HG03039 (cell line): ENCODE data around the gene SPATA20.

Experiments
- ATAC-seq: cut with Tn5 transposase; IDR thresholded peaks from one replicate; pipeline ENCODE4 v1.9.1; 2021; ENCODE audit warnings: mild to moderate bottlenecking, moderate library complexity; ENCODE audit not compliant: unreplicated experiment

SPATA20 gene

DNA sequence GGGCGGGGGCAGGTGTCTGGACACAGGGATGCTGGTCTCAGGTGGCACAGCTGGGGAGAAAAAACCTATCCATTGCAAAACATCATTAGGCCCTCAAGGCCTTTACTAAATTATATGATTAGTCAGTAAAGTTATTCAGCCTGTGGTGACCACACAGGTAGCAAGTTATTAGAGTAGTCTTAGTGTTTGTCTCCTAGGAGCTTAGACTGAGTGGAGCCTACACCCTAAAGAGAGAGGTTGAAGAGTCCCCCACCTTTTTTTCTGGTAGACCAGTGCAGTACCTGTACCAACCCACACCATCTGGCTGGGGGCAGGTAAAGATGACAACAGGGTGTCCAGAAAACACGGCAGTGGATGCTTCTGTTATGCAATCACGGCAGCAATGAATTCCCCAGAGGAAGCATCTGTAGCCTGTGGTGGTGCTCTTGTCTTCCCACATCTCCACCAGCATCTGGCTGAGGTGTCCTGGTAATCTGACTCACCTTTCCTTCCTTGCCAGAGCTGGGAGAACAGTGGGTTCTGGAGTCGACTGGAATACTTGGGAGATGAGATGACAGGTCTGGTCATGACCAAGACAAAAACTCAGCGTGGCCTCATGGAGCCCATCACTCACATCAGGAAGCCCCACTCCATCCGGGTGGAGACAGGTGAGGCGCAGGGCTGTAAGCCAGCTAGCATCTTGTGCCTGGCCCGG is 27.7 kb upstream of the SPATA20 start:
- ATAC-seq, result no peak

DNA sequence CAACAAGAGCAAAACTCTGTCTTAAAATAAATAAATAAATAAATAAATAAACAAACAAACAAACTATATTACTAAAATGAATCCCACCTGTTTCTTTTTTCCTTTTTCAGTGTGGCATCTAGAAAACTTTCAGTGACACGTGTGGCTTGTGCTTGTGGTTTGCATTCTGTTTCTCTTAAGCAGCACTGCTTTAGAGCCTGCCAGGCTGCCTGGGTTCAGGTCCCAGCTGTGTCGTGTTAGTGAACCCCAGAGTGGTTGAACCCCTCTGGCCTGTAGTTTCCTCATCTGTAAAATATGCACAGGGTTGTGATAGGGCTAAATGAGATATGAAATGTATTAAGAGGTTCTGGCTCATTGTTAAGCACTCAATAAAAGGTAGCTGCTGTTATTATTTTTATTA is 26.5 kb upstream of the SPATA20 start:
- no peak for ATAC-seq

DNA sequence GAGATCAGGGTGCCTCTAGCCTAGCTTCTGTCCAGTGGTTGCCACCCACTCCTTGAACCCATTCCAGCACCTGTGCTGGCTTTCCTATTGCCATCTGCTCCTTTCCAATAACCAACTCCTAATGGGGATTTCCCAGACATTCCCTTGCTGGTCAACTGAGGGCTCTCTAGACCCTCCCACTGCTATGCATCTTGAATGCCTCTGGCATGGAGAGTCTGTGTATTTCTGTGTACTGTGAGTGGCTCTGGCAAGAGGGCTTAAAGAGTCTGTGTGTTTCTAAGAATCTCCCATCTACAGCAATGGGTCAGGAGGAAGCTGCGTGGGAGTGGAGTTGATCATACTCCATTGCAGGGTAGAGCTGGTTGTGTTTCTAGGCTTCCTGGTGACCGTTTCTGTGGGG is 25.5 kb upstream of the SPATA20 start:
- no peak for ATAC-seq

DNA sequence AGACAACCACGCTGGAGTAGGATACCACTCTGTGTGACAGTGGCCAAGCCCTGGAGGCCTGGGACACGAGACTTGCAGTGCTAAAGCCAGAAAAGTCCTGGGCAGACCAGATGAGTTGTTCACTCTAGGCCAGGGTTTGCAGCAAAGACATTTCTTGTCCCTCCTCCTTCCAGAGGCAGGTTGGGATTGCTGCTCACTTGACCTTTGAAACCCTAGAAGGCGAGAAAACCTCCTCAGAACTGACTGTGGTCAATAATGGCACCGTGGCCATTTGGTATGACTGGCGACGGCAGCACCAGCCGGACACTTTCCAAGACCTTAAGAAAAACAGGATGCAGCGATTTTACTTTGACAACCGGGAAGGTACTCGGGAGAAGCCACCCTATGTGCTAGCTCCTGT is 24.2 kb upstream of the SPATA20 start:
- no peak for ATAC-seq

DNA sequence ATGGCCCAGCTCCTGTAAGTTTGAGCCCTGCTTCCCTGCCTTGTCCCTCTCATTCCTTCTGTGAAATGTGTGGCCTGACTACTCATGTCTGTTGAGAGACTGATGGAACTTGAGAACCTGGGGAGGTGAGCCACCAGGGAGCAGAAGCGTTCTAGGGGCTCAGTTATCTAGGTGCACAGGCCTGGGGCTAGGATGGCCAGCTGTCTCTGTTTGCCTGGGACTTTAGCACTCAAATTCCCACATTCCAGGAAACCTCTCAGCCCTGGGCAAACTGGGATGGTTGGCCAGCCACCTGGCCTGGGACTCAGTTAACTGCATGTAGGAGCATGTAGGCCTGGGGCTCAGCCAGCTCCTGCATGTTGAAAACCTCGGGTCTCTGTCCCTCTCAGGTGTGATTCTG is 23.8 kb upstream of the SPATA20 start:
- ATAC-seq, result no peak

DNA sequence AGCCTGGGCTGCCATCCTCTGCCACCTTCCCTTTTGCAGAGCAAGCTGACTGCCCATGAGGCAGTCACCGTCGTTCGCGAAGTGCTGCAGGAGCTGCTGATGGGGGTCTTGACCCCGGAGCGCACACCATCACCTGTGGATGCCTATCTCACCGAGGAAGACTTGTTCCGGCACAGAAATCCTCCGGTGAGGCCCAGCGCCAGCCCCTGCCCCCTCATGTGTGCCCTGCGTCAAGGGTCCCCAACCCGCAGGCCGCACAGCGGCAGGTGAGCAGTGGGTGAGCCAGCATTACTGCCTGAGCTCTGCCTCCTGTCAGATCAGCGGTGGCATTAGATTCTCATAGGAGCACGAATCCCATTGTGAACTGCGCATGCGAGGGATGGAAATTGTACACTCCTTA is 22.1 kb upstream of the SPATA20 start:
- ATAC-seq, result no peak

DNA sequence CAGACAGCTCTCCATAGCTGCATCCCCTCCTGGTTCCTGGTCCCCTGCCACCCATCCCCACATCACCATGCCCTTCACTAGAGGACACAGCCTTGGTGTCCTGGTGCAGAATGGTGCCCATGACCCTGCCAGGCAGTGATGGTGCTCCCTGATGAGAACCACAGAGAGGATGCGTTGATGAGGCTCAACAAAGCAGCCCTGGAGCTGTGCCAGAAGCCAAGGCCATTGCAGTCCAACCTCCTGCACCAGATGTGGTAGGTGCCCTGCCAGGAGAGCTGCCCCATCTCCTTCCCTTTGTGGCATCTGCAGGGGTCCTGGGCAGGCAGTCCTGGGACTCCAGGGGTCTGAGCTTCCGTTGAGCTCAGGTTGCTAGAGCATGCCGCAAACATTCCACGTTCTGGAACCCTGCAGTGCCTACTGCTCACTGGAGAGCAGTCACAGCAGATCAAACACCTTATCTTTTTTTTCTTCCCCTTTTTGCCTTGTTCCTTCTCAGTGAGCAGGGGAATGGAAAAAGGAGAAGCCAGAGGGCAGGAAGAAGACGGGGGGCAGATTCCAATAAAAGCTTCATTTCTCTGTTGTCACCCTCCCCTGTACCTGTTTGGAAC is 19.7 kb upstream of the SPATA20 start:
- ATAC-seq, result no peak

DNA sequence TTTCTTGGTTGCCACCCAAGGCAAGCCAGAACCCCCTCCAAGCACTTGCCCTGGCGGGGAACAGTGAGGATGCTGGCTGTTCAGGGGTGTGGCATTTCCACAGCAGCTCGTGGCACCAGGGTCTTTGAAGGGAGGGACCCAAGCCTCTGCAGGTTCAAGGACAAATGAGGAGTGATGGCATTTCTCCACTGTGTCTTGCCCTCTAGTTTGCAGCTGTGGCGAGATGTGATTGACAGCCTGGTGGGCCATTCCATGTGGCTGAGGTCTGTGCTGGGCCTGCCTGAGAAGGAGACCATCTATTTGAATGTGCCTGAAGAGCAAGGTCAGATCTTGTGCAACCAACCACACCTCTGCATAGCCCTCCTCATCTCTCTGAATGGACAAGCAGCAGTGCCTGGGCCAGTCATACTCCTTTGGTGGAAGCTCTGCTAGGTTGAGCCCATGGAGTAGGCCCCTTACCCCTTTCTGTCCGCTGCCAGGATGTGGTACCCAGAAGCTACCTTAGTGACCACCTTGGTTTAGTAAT is 19.0 kb upstream of the SPATA20 start:
- ATAC-seq, result no peak

DNA sequence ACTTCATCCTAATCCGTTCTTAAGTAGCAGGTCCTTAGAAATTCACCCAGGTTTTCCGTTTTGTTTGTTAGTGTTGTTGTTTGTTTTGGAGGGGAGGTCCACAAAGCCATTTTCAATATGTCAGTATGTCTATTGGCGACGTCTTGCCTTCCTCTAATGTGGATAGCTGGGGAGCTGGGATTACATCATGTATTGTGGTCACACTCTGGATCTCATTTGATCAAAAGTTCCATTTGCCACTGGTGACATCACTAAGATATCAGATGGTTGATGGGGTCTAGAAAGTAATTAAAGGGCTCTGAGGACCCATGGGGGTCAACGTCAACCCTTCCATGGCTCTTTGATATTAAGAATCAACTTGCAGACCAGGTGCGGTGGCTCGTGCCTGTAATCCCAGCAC is 17.1 kb upstream of the SPATA20 start:
- no peak for ATAC-seq

DNA sequence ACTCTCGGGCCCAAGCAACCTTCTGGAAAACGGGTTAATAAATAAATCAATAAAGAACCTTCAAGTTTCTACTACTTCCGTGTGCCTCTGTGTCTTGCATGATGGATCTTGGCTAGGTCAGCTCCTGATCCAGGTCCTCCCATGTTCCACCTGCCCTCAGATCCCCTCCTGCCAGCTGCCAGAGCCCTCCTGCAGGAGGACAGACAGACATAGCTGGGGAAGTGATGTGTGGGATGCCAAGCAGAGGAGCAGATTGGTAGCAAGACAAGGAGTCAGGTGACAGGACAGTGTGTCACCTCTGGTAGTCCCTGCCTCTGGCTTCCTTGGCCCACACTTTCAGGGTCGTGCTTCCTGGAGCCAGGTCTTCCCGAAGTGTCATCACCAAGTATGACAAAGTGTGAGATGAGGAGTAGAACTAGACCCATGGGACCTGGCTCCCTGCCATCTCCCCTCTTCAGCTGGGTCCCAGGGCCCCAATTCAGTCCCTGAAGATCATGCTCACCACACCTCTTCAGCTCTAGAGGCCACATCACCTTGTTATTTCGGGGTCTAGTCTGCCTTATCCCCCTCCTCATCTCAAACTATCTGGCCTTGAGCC is 15.4 kb upstream of the SPATA20 start:
- ATAC-seq, result no peak

DNA sequence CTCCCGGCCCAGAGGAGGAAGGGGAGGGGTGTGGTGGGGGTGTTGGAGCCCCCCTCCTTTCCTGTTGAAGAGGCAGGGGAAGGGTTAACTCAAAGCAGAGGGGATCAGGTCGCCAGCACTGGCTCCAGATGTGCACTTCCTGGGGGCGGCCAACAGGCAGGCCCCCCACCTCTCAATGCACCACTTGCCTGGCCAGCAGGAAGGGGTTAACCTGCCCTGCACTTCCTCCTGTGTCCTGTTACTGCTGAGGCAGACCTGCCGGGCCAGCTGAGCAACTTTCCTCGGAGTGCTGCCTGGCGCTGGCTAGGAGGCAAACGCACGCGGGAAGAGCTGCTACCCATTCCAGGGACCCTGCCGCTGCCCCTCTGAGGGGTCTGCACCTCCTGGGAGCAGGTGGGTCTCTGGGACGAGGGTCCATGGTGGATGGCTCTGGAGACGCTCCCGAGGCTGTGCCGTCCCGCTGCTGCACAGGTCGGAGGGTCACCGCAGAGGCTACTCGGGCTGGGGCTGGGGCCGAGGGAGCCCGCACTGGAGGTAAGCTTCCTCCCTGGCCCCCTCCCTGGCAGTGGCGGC is 14.4 kb upstream of the SPATA20 start, which contains the start of gene EPN3:
TSS of gene EPN3 (plus strand) at position 284 of the 573 bp plus-strand sequence. CDS start 3,822 bp downstream, outside the sequence.
- no peak for ATAC-seq

DNA sequence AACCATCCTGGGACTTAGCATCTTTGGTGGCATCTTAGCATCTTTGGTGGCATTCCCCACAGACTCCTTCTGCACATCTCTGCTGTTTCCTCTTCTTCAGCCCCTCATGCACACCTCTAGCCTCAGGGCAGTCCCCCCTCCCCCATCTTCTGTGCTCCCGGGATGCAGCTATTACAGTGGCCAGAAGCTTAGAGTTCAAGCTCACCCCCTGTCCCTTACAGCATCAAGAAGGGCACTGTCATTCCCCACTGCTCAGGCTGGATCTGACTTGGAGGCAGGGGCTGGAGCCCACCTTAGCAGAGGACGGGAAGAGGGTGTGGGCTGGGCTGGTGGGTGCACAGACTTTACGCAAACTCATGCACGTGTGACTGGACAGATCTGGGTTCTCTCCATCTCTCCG is 13.8 kb upstream of the SPATA20 start:
- no peak for ATAC-seq

DNA sequence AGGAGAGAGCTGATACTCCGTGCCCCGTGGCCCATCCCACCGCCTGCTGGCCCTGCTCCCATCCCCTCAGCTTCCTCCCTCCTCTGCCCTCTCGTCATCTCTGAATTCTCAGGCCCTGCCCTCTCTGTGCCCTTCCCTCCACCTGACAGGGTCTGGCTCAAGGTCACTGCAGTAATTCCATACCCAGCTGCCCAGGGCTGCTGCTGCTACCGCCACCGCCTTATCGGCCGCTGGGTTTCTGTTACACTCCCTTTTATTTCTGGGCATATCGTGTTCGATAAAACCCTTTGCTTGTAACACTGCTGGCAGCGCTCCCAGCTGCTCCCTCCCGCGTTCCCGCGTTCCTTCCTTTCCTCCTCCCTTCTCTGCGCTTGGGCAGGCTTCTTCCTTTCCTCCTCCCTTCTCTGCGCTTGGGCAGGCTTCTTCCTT is 13.2 kb upstream of the SPATA20 start:
- ATAC-seq, result no peak

DNA sequence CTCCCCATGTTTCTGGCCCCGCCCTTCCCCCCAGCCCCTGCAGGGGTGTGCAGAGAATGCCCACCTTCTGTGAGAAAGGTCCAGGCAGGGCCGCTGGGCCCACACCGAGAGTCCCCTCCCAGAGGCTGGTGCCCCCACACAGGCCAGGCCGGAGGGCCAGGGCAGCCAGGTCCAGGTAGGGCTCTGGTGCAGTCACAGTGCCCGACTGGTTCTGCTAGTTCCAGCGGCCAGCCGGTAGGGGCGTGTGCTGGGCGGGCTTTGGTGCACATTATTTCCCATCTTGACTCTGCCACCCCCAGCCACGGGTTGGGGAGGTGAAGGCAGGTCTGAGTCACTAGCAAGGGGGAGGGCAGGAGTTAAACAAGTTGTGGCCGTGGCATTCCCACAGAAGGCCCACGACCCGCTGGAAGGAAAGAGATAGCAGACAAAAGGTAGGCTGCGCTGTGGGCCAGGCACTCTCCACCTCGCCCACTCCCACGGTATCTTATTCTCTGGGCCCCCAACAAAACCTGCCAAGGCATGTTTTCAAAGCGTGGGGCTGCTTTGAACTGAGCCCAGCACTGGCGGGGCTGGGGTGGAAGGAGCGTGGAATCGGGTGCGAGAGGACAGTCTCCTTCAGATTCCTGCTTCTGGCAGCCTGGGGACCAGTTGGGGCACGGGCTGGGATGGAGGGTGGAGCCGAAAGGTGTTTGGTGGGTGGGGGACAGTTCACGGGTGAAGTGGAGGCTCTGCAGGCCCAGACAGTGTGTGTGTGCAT is 12.6 kb upstream of the SPATA20 start:
- ATAC-seq, result no peak

DNA sequence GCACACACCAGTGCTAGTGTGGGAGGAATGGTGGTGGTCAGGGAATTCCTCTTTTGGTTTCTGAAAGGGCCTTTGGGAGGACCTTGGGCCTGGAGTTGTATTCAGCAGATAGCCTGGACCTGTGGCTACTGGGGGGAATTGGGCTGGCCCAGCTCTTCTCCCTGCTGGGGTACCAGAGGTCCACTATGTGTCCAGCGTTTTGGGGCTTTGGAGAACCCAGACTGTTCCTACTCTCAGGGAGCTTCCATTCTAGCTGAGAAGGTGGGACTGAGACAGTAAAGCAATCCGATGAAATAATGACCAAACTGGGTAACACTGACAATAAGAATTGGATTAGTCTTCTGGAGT is 12.0 kb upstream of the SPATA20 start:
- no peak for ATAC-seq

DNA sequence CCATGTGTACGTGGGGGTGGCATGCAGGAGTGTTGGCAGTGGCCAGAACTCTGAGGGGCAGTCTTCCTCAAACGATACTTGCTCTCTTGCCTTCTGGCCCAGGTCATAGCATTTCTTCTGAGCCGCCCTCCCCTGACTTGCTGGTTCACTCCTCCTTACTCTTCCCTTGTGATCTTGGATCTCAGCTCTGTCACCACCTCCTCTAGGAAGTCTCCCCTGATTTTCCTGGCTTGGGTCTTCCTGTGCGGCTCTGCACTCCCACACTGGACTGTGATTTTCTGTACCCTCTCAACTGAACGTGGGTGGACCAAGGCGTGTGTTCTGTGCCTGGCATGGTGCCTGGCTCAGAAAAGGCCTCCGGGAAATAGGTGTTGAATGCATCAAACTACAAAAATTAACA is 11.6 kb upstream of the SPATA20 start:
- ATAC-seq, result no peak

DNA sequence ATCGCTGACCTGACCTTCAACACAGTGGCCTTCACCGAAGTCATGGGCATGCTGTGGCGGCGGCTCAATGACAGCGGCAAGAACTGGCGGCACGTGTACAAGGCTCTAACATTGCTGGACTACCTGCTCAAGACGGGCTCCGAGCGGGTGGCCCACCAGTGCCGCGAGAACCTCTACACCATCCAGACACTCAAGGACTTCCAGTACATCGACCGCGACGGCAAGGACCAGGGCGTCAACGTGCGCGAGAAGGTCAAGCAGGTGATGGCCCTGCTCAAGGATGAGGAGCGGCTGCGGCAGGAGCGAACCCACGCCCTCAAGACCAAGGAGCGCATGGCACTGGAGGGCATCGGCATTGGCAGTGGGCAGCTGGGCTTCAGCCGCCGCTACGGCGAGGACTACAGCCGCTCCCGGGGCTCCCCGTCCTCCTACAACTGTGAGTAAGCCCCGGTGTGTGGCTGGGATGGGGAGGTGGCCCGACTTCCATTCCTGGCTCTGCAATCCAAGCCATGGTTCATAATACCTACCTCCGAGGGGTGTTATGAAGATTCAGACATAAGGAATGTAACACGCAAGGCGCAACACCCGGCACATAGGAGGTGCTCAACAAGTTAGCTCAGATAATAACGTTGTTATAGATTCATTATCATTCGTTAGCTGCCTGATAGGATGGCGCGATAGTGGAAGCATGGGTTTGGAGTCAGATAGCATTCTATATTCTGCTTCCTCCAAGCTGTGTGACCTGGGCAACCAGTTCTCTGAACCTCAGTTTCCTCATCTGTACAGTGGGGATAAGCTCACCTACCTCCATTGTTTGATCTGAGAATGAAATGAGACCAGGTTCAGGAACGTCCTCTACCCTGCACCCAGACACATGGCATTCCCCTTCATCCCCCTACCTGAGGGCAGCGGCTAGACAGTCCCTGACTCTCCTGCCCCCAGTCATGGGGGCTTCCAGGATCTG is 10.0 kb upstream of the SPATA20 start:
- no peak for ATAC-seq

DNA sequence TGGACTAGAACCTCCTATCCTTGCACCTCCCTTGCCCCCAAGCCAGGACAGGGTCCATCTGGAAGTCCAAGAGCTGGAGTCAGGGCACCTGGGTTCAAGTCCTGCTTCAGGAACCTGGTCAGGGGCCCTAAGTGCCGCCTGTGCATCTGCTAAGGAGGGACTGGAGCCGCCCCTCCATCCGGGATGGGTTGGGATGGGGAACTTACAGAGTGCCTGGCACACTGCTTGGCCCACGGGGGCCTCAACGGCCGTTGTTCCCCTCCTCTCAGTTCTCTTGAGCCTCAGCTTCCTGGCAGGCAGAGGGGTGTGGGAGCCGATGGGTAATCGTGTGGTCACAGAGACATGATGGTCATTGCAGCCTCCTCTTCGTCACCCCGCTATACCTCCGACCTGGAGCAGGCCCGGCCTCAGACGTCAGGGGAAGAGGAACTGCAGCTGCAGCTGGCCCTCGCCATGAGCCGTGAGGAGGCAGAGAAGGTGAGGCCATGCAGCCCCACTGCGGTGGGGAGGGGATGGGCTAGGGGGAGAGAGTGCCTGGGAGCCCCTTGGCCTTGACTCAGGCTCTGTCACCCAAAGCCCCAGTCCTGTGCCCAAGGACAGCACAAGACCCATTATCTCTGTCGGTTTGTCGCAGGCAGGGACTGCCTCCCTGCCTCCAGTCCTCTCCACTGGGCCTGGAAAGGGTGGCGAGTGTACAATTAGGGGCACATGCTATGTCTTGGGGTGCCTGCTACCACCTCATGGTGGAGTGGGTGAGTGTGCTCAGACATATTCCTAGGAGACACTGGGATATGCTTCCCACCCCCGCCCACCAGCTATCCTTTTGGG is 9.0 kb upstream of the SPATA20 start:
- no peak for ATAC-seq
